ENCODE results near the gene SPANXN5. TPM values are rescaled to one million over a fixed set of nuclear protein-coding genes. Genes with fewer than 3 reads are reported as not detected.

SPANXN5 gene
- total RNA-seq, 1 experiment from 2014 or later: not detected

DNA sequence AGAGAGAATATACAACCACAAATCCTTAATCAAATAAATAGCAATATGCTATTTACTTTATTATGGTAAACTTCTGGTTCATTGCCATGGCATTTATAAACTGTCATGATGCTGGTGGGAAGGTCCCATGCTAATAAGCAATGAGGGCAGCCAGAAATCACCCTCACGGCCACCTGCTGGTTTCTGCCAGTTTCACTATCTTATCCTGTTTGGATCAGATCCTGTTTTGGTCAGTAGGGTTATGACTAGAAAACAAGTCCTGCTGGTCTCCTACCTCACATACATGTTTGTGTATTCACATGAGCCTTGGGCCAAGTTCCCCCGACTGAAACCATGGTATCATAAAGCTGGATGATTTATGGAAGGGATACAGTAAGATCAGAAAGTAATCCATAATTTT is 41.9 kb upstream of the SPANXN5 start (continued):
- TF ChIP-seq REST (IDR thresholded peaks at IDR 0.05; ENCODE audit: low read depth) (no peak), SRF (IDR thresholded peaks at IDR 0.05; ENCODE audit: low read depth) (no peak), ATF3 (IDR thresholded peaks at IDR 0.05) (no peak), YY1 (IDR thresholded peaks at IDR 0.05; ENCODE audit: extremely low read depth, insufficient replicate concordance, low read depth, low read length) (no peak), CBX3 (IDR thresholded peaks at IDR 0.05; ENCODE audit: low read depth) (no peak), EZH2 (IDR thresholded peaks at IDR 0.05) (no peak), ZNF274 (IDR thresholded peaks at IDR 0.05; ENCODE audit: low read depth, low read length) (no peak), RAD21 (IDR thresholded peaks at IDR 0.05; ENCODE audit: low read depth) (no peak), CEBPB (IDR thresholded peaks at IDR 0.05; ENCODE audit: low read depth) (no peak), POLR2A (IDR thresholded peaks at IDR 0.05; ENCODE audit: borderline replicate concordance, extremely low read depth, insufficient read depth, insufficient read length) (no peak), EGR1 (IDR thresholded peaks at IDR 0.05; ENCODE audit: low read depth) (no peak)

GRCh38 chrX:52830551-52830950 is 33.3 kb upstream of the SPANXN5 start:
- no peaks in the 10 kb centered on the region for H3K27me3 ChIP-seq (ENCODE audit: insufficient read depth, low read length)
- TF ChIP-seq JUND (IDR thresholded peaks at IDR 0.05): no peak
- no peak for TF ChIP-seq CTCF (IDR thresholded peaks at IDR 0.05 in 2 of 3, conservative IDR thresholded peaks at IDR 0.05 in 1 of 3; ENCODE audit: borderline replicate concordance in 1 of 3, insufficient read depth in 1 of 3, low read depth in 2 of 3, low read length in 2 of 3)
- TF ChIP-seq ELF1 (IDR thresholded peaks at IDR 0.05; ENCODE audit: borderline replicate concordance, low read depth): no peak
- no peak for TF ChIP-seq RAD21 (IDR thresholded peaks at IDR 0.05; ENCODE audit: low read depth)
- no peak for TF ChIP-seq ZNF274 (IDR thresholded peaks at IDR 0.05; ENCODE audit: low read depth, low read length)
- TF ChIP-seq ZFX (IDR thresholded peaks at IDR 0.05): no peak
- no peak for TF ChIP-seq CEBPB (IDR thresholded peaks at IDR 0.05; ENCODE audit: low read depth)
- no peak for TF ChIP-seq EGR1 (IDR thresholded peaks at IDR 0.05; ENCODE audit: low read depth)
- TF ChIP-seq SIN3A (IDR thresholded peaks at IDR 0.05; ENCODE audit: low read depth): no peak
- no peak for TF ChIP-seq POLR2AphosphoS5 (IDR thresholded peaks at IDR 0.05; ENCODE audit: low read depth, low read length)
- no peak for TF ChIP-seq EZH2phosphoT487 (IDR thresholded peaks at IDR 0.05; ENCODE audit: borderline replicate concordance)
- TF ChIP-seq, protein P1, sequence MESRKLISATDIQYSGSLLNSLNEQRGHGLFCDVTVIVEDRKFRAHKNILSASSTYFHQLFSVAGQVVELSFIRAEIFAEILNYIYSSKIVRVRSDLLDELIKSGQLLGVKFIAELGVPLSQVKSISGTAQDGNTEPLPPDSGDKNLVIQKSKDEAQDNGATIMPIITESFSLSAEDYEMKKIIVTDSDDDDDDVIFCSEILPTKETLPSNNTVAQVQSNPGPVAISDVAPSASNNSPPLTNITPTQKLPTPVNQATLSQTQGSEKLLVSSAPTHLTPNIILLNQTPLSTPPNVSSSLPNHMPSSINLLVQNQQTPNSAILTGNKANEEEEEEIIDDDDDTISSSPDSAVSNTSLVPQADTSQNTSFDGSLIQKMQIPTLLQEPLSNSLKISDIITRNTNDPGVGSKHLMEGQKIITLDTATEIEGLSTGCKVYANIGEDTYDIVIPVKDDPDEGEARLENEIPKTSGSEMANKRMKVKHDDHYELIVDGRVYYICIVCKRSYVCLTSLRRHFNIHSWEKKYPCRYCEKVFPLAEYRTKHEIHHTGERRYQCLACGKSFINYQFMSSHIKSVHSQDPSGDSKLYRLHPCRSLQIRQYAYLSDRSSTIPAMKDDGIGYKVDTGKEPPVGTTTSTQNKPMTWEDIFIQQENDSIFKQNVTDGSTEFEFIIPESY (IDR thresholded peaks at IDR 0.05; ENCODE audit: extremely low read depth, insufficient replicate concordance, low read length): no peak
- TF ChIP-seq FOSL1 (IDR thresholded peaks at IDR 0.05; ENCODE audit: low read depth): no peak

More at GRCh38 chrX:52830551-52830950, 33.3 kb upstream of the SPANXN5 start:
- no TSS peak for BruUV-seq (replicated peaks)
- Histone ChIP-seq H4K20me1 (ENCODE audit: insufficient read depth) (no peaks in the 10 kb centered on the region), H3K9me3 (ENCODE audit: control insufficient read depth in 1 of 2, insufficient read depth in 1 of 2, low read depth in 1 of 2, low read length in 2 of 2) (no peaks in the 10 kb centered on the region), H3K9ac (ENCODE audit: low read length) (no peak overlapping the region), H3K4me3 (replicated peaks in 1 of 2; ENCODE audit: low read depth in 1 of 2, low read length in 2 of 2) (no peak overlapping the region), H3K36me3 (ENCODE audit: control insufficient read depth in 1 of 2, insufficient read depth in 2 of 2, low read length in 2 of 2) (no peaks in the 10 kb centered on the region), H3K27ac (ENCODE audit: low read depth, low read length) (no peak overlapping the region), H3K9me2 (ENCODE audit: insufficient read depth) (no peaks in the 10 kb centered on the region), H3K79me2 (ENCODE audit: insufficient read depth, low read length) (no peaks in the 10 kb centered on the region), H3K4me1 (ENCODE audit: control insufficient read depth in 1 of 2, insufficient read depth in 2 of 2, low read length in 2 of 2) (no peaks in the 10 kb centered on the region), H2AFZ (ENCODE audit: low read depth, low read length, poor library complexity, severe bottlenecking) (no peak overlapping the region), H3K4me2 (ENCODE audit: low read length) (no peak overlapping the region)
- RAD21 ChIA-PET (ENCODE audit: low non-redundant PET in 1 of 2, low total read pairs in 2 of 2, uncharacterized antibody in 2 of 2, unreplicated experiment in 2 of 2): no interaction called here
- POLR2A ChIA-PET: no interaction called here
- CTCF ChIA-PET: no interaction called here
- no peak for DNase-seq (ENCODE audit: low read depth, low spot score)
- intact Hi-C loops (cut with micrococcal nuclease): no loop called here
- ATAC-seq: no peak
